BE2C (cell line): ENCODE measurements around the gene DES. TPM values are rescaled to one million over a fixed set of nuclear protein-coding genes. Genes with fewer than 3 reads are reported as not detected.

ENCODE experiments used
- DNase-seq: peaks from one replicate; pipeline ENCODE4 v3.0.0-alpha.2; 2020
- H3K27me3 ChIP-seq: fragments of 250-450 bp; sonication (Bioruptor Pico); 2 replicates; pipeline ENCODE4 v1.5.1; 2020; ENCODE audit warnings: mild to moderate bottlenecking
- H3K36me3 ChIP-seq: fragments of 250-450 bp; sonication (Bioruptor Pico); 2 replicates; pipeline ENCODE4 v1.5.1; 2020; ENCODE audit warnings: mild to moderate bottlenecking
- H3K4me1 ChIP-seq: fragments of 250-450 bp; sonication (Bioruptor Pico); 2 replicates; pipeline ENCODE4 v1.5.1; 2020
- H3K4me3 ChIP-seq: 2 replicates; pipeline ENCODE4 v1.5.1; 2011; ENCODE audit warnings: low read depth, low read length
- H3K9me3 ChIP-seq: fragments of 250-450 bp; sonication (Bioruptor Pico); 2 replicates; pipeline ENCODE4 v1.5.1; 2020
- polyA plus RNA-seq: library from polyadenylated mRNA; unstranded; fragments of >200 nt; gene quantifications from one replicate; pipeline ENCODE4 v1.2.1, GENCODE V29; 2012; ENCODE audit warnings: low read depth, missing spikeins; ENCODE audit not compliant: insufficient read length, insufficient read depth
- TF ChIP-seq, protein P1 (sequence below): IDR thresholded peaks from 2 replicates; pipeline ENCODE4 v1.5.1; 2012; ENCODE audit warnings: mild to moderate bottlenecking, low read depth, low read length

Gene DES
- polyA plus RNA-seq = 1.5 TPM

DNA sequence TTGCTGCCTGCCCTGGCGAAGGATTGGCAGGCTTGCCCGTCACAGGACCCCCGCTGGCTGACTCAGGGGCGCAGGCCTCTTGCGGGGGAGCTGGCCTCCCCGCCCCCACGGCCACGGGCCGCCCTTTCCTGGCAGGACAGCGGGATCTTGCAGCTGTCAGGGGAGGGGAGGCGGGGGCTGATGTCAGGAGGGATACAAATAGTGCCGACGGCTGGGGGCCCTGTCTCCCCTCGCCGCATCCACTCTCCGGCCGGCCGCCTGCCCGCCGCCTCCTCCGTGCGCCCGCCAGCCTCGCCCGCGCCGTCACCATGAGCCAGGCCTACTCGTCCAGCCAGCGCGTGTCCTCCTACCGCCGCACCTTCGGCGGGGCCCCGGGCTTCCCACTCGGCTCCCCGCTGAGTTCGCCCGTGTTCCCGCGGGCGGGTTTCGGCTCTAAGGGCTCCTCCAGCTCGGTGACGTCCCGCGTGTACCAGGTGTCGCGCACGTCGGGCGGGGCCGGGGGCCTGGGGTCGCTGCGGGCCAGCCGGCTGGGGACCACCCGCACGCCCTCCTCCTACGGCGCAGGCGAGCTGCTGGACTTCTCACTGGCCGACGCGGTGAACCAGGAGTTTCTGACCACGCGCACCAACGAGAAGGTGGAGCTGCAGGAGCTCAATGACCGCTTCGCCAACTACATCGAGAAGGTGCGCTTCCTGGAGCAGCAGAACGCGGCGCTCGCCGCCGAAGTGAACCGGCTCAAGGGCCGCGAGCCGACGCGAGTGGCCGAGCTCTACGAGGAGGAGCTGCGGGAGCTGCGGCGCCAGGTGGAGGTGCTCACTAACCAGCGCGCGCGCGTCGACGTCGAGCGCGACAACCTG lies at the start of gene DES:
DES (plus strand) TSS at position 223 of the 857 bp plus-strand sequence; CDS start at position 309, 86 bp downstream.
- Histone ChIP-seq H3K9me3 (no peaks in the 10 kb centered on the region), H3K36me3 (no peaks in the 10 kb centered on the region), H3K4me3 (no peak within 1 kb of the TSS), H3K4me1 (no peaks in the 10 kb centered on the region), H3K27me3 (no peaks in the 10 kb centered on the region)
- no peak for DNase-seq
- TF ChIP-seq, protein P1, sequence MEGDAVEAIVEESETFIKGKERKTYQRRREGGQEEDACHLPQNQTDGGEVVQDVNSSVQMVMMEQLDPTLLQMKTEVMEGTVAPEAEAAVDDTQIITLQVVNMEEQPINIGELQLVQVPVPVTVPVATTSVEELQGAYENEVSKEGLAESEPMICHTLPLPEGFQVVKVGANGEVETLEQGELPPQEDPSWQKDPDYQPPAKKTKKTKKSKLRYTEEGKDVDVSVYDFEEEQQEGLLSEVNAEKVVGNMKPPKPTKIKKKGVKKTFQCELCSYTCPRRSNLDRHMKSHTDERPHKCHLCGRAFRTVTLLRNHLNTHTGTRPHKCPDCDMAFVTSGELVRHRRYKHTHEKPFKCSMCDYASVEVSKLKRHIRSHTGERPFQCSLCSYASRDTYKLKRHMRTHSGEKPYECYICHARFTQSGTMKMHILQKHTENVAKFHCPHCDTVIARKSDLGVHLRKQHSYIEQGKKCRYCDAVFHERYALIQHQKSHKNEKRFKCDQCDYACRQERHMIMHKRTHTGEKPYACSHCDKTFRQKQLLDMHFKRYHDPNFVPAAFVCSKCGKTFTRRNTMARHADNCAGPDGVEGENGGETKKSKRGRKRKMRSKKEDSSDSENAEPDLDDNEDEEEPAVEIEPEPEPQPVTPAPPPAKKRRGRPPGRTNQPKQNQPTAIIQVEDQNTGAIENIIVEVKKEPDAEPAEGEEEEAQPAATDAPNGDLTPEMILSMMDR = no peak

DNA sequence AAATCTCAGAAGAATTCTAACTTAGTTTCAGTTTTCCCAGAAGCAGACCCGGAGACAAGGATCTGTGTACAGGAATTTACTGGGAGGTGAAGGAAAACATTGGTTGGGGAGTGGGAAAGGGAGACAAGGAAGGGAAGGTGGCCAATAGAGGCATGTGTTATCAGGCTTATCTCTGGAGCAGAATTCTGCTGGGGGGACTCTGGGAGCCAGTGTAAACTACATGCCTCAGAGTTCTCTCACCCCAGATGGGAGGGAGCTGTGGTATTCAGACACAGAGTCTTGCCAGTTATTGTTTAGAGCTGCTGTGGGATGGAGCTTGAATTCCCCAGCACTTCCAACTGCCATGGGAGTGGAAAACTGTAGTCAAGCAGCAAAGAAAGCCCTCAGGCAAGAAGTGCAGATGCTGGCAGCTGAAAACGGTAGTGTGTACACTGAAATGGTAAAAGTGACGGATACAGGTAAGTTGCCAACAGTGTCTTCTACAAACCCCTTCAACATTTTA lies 49.4 kb upstream of the DES start:
- DNase-seq = no peak
- no peak overlapping the region for H3K4me3 ChIP-seq
- H3K27me3 ChIP-seq = no peaks in the 10 kb centered on the region
- peaks cover 3% of the 10 kb centered on the region; the same call in 1 of the 2 replicates for H3K4me1 ChIP-seq
- no peaks in the 10 kb centered on the region for H3K36me3 ChIP-seq
- no peaks in the 10 kb centered on the region for H3K9me3 ChIP-seq
- TF ChIP-seq, protein P1 = no peak

DNA sequence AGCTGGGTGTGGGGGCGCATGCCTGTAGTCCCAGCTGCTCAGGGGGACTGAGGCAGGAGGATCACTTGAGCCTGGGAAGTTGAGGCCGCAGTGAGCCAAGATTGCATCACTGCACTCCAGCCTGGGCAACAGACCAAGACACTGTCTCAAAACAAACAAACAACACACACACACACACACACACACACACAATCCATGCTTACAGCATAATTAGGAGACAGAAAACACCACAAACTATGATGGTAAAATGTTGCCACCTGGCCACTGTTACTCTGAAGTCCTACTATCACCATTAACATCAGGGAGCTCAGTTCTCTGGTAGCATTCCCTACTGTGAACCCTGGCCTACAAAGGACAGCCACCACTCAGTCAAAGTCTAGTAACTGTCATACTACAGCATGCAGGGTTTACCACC lies 48.7 kb upstream of the DES start:
- TF ChIP-seq, protein P1 = no peak
- H3K4me1 ChIP-seq = peaks cover 3% of the 10 kb centered on the region; the same call in 1 of the 2 replicates
- H3K4me3 ChIP-seq = no peak overlapping the region
- H3K9me3 ChIP-seq = no peaks in the 10 kb centered on the region
- no peaks in the 10 kb centered on the region for H3K36me3 ChIP-seq
- H3K27me3 ChIP-seq = no peaks in the 10 kb centered on the region
- DNase-seq = no peak

DNA sequence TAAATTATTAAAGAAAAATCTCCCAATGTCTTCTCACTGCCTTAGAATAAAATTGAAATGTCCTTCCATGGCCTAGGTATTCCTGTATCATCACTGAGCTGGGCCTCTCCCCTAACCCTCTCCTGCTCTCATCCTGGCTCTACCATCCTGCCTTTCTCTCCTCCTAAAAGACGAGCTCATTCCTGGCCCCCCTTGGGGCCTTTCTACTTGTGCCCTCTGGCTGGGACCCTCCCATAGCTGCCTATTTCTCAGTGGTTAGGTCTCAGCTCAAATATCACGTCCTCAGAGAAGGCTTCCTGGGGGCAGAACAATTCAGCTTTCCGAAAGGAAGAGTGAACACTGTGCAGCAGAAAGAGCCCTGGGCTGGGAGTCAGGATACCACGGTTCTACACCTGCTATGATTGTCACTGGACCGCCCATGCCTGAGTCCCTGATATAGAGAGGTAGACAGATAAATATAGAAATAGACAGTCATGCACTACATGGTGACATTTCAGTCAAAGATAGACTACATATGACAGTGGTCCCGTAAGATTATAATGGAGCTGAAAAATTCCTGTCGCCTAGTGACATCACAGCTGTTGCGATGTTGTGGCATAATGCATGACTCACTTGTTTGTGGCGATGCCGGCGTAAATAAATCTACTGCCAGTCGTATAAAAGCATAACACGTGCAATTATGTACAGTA lies 39.9 kb upstream of the DES start:
- Histone ChIP-seq H3K36me3 (peaks cover 4% of the 10 kb centered on the region), H3K27me3 (no peaks in the 10 kb centered on the region), H3K4me1 (no peaks in the 10 kb centered on the region), H3K4me3 (no peak overlapping the region), H3K9me3 (no peaks in the 10 kb centered on the region; the same call in 1 of the 2 replicates)
- TF ChIP-seq, protein P1 = no peak
- no peak for DNase-seq

DNA sequence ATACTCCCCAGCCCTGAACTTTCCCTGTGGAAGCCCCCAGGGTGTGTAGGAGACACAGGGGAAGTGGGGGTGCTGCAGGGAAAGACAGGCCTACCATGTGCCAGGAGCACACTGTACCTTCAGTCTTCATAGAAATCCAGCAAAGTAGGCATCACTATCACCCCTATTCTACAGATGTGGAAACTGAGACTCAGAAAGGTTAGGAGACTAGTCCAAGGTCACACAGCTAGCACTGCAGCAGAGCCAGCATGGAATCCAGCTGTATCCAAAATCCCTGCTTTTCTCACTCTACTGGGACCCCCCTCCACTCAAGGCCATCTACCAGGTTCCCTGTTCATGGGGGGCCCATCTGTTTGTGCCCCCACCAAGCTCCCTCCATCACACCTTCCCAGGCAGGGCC lies 37.3 kb upstream of the DES start:
- Histone ChIP-seq H3K9me3 (no peaks in the 10 kb centered on the region; the same call in 1 of the 2 replicates), H3K27me3 (no peaks in the 10 kb centered on the region), H3K36me3 (peaks cover 11% of the 10 kb centered on the region), H3K4me1 (no peaks in the 10 kb centered on the region), H3K4me3 (no peak overlapping the region)
- TF ChIP-seq, protein P1 = no peak
- DNase-seq = no peak
